ENCODE data around the gene ABLIM1.

GRCh38 chr10:114502074-114502473 lies 156.0 kb downstream of the ABLIM1 start:
- no peak for TF ChIP-seq CTCF (IDR thresholded peaks at IDR 0.05)
- TF ChIP-seq POLR2A (IDR thresholded peaks at IDR 0.05): no peak
- TF ChIP-seq EP300 (IDR thresholded peaks at IDR 0.05): no peak
- TF ChIP-seq POLR2AphosphoS5 (IDR thresholded peaks at IDR 0.05): no peak
